Neural cell (in vitro differentiated cells): Measurements from ENCODE around the gene AP2B1.

Experiments
- EZH2 ChIP-seq: fragments of 200-600, 300-800 bp; shearing (Covaris generic), sonication (generic); IDR thresholded peaks from 2 replicates; pipeline ENCODE4 v1.6.1; 2014; ENCODE audit warnings: antibody characterized with exemption, low read length, borderline replicate concordance, mild to moderate bottlenecking; ENCODE audit not compliant: insufficient read depth, poor library complexity, severe bottlenecking
- POLR2AphosphoS5 ChIP-seq: IDR thresholded peaks from 2 replicates; pipeline ENCODE4 v1.6.1; 2012
- RAD21 ChIP-seq: fragments of 450-650 bp; conservative IDR thresholded peaks from 2 replicates; pipeline ENCODE4 v1.6.1; 2014; ENCODE audit warnings: antibody characterized with exemption, mild to moderate bottlenecking, moderate library complexity
- SMC3 ChIP-seq: fragments of 450-650 bp; conservative IDR thresholded peaks from 2 replicates; pipeline ENCODE4 v1.6.1; 2014; ENCODE audit warnings: antibody characterized with exemption, mild to moderate bottlenecking, moderate library complexity; ENCODE audit not compliant: poor library complexity
- TF ChIP-seq, protein P1 (sequence below): fragments of 450-650 bp; IDR thresholded peaks from 2 replicates; pipeline ENCODE4 v1.5.1; 2014; ENCODE audit warnings: antibody characterized with exemption, mild to moderate bottlenecking, moderate library complexity; ENCODE audit not compliant: poor library complexity, severe bottlenecking

DNA sequence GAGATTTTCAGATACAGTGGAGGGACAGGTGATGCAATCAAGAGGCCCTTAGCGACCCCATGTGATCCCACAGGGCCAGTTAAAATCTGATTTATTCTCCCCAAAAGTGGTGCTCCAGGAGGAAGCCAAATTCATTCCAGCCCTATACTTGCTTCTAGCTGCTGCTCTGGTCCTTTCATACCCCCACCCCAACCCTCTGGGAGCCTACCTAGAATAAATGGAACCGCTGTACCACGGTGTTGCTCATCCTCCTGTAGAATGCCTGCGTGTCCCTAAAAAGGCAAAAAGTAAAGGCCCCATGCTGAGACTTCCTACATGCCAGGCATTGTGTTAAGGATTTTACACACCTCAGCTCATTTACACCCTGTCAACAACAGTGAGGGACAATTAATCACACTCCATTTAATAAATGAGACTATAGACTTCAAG is 142.3 kb downstream of the AP2B1 start:
- no peak for TF ChIP-seq EZH2
- TF ChIP-seq SMC3: no peak
- TF ChIP-seq, protein P1, sequence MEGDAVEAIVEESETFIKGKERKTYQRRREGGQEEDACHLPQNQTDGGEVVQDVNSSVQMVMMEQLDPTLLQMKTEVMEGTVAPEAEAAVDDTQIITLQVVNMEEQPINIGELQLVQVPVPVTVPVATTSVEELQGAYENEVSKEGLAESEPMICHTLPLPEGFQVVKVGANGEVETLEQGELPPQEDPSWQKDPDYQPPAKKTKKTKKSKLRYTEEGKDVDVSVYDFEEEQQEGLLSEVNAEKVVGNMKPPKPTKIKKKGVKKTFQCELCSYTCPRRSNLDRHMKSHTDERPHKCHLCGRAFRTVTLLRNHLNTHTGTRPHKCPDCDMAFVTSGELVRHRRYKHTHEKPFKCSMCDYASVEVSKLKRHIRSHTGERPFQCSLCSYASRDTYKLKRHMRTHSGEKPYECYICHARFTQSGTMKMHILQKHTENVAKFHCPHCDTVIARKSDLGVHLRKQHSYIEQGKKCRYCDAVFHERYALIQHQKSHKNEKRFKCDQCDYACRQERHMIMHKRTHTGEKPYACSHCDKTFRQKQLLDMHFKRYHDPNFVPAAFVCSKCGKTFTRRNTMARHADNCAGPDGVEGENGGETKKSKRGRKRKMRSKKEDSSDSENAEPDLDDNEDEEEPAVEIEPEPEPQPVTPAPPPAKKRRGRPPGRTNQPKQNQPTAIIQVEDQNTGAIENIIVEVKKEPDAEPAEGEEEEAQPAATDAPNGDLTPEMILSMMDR: no peak
- TF ChIP-seq RAD21: no peak
- TF ChIP-seq POLR2AphosphoS5: no peak
